GM21717 (cell line): ENCODE results near the gene GALNT16.
"Not testable (repeated sequence)": the region's sequence is repeated elsewhere in the genome, so short reads cannot be mapped to it uniquely, and the experiment has no call there.

Experiments
- ATAC-seq: cut with Tn5 transposase; IDR thresholded peaks from one replicate; pipeline ENCODE4 v1.9.1; 2021; ENCODE audit warnings: mild to moderate bottlenecking, moderate library complexity; ENCODE audit not compliant: unreplicated experiment

The GALNT16 gene

GRCh38 chr14:69358966-69359365 is 99.0 kb downstream of the GALNT16 start:
- ATAC-seq = no peak

DNA sequence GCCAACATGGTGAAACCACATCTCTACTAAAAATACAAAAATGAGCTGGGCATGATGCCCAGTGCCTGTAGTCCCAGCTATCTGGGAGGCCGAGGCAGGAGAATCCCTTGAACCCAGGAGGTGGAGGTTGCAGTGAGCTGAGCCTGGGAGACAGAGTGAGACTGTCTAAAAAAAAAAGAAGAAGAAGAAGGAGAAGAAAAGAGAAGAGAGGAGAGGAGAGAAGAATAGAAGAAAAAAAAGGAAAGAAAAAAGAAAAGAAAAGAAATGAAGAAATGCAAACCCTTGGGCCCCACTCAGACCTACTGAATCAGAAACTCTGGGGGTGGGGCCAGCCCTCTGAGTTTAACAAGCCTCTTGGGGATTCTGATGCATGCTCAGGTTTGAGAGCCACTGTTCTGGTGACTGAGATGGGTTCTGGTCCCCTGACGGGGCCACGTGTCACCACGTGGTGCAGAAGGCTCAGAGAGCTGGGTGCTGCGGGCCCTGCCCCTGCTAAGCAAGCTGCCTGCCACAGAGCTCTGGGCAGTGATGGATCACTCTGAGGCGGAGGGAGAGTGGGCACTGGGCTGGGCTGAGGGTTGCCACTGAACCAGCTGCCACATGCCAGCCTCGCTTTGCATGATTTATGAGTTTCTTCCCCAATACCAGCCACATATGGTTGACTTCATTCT is 100.6 kb downstream of the GALNT16 start:
- ATAC-seq = no peak

GRCh38 chr14:69363055-69363454 is 103.1 kb downstream of the GALNT16 start:
- ATAC-seq = no peak

- ATAC-seq = no peak
These were observed 104.0 kb downstream of the GALNT16 start for GRCh38 chr14:69363964-69364363.

GRCh38 chr14:69364378-69364777 is 104.4 kb downstream of the GALNT16 start:
- no peak for ATAC-seq

DNA sequence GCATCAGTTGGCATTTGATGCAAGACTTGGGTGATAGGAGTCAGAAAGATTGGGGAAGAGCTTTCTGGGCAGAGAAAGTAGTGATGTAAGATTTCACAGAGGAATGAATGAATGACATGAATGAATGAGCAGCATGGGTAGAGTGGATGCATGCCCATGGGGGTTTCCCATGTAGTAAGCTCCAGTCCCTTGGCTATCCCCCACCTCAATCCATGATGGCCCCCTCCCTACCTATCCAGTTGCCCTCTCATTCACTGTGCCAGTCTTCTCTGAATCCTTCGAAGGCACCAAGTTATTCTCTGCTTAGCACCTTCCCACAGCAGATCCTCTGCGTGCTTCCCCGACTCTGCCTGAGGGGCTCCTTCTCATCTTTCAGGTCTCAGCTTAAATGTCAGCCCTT is 106.1 kb downstream of the GALNT16 start:
- ATAC-seq = no peak

GRCh38 chr14:69366761-69367160 is 106.8 kb downstream of the GALNT16 start:
- no peak for ATAC-seq

DNA sequence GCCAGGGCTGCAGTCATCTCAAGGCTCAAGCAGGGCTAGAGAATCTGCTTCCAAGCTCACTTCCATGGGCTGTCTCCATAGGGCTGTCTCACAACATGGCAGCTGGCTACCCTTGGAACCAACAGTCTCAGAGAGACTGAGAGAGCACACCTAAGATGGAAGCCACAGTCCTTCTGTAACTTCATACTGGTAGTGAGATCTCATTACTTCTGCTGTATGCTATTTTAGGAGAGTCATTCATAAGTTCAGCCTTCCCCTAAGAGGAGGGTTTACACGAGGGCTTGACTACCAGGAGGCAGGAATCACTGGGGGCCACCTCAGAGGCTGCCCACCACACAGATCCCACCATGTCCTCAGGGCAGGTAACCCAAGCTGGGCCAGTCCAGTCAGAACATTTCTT is 108.4 kb downstream of the GALNT16 start:
- no peak for ATAC-seq

- ATAC-seq = no peak
These were observed 110.1 kb downstream of the GALNT16 start for GRCh38 chr14:69370061-69370460.

GRCh38 chr14:69372146-69372545 is 112.2 kb downstream of the GALNT16 start:
- no peak for ATAC-seq

DNA sequence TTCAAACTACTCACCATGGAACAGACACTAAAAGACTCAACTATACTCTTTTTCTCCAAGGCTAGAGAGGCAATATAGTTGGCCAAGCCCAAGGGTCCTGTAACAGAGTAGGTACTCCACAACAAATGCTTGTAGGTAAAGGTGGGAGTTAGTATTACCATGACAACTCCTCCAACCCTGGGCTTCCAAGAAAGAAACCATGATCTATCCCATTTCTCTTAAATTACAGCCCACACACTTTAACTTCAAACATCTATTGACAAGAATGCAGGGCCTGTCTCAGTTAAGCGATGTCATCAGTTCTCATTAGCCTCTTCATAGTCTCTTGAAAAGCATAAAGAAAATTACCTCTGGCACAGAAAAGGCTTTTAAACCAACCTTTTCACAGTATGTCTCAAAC is 113.1 kb downstream of the GALNT16 start:
- ATAC-seq = no peak

DNA sequence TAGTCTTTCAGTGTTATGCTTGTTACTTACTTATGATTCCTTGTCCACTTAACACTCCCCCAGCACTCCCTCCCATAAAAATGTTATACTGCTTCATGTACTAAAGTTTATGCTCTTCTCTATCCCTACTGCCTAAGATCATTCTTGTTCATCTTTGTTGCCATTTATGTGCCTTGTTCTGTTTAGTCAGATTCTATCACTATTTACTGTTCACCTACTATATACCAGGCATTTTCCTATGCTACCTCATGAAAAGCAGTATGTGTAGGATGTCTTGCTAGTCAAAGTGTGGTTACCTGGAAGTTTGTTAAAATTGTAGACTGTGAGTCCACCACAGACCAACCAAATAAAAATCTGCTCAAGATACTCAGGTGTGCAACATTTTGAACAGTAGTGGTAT is 114.3 kb downstream of the GALNT16 start:
- no peak for ATAC-seq

DNA sequence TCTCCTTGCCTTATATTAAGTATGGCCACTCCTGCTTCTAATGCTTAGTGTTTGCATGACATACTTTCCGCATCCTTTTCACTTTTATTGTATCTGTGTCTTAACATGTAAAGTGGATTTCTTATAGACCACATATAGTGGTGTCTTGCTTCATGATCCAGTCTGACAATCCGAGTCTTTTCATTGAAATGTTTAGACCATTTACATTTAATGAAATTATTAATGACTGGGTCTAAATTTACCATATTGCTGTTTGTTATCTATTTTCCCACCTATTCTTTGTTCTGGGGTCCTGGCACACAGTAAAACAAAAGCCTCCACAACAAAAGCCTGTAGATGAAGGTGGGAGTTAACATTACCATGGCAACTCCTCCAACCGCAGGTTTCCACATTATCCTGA is 115.2 kb downstream of the GALNT16 start:
- ATAC-seq = no peak

DNA sequence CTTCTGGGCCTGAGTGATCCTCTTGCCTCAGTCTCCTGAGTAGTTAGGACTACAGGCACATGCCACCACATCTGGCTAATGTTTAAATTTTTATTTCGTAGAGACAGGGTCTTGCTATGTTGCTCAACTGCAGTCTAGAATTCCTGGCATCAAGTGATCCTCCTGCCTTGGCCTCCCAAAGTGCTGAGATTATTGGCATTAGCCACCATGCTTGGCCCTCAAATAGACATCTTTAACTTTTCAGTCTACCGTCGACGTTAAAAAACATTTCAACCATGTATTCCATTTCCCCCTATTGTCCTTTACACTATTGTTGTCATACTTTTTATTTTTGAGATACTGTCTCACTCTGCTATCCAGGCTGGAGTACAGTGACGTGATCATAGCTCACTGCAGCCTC is 115.8 kb downstream of the GALNT16 start:
- ATAC-seq = no peak

DNA sequence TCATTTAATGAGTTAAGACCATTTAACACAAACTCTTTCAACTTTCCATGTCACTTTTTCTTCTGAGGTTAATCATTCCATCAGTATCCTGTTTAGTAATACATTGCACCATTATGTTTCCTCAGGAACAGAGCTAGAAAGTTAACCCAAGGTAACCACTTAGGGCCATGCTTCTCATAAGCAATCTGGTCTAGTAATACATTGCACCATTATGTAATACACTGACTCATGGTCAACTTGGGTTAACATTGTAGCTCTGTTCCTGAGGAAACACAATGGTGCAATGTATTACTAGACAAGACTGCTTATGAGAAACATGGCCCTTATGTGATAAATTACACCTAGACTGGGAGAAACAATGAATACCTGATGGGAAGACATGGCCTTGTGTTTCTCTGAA is 116.5 kb downstream of the GALNT16 start:
- no peak for ATAC-seq

DNA sequence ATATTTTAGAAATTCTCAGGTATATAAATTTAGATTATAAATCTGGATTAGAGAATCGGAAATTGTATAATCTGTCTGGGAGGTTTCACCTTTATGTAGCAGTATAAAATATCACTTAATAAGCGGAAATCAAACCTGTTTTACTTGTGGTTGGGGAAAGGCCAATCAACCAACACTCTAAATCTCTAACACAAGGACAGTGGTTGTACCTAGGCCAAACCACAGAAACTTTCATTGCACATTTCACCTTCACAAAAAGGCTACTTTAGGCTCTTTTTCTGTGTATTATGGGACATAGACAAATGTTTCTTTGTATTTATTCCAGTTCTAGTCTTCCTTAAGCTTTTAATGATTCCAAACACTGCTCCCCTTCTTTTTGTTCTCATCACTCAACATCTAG is 118.3 kb downstream of the GALNT16 start:
- no peak for ATAC-seq

- ATAC-seq = no peak
These were observed 127.4 kb downstream of the GALNT16 start for GRCh38 chr14:69387311-69387710.

DNA sequence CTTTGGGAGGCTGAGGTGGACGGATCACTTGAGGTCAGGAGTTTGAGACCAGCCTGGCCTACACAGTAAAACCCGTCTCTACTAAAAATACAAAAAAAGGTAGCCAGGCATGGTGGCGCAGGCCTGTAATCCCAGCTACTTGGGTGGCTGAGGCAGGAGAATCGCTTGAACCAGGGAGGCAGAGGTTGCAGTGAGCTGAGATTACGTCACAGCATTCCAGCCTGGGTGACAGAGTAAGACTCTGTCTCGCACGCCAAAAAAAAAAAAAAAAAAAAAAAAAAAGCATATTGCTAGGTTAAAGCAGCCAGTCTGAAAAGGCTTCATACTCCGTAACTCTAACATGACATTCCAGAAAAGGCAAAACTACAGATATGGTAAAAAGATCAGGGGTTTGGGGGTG is 131.4 kb downstream of the GALNT16 start:
- ATAC-seq = not testable (repeated sequence)

GRCh38 chr14:69392481-69392880 is 132.5 kb downstream of the GALNT16 start:
- no peak for ATAC-seq

- ATAC-seq = no peak
These were observed 136.0 kb downstream of the GALNT16 start for GRCh38 chr14:69395929-69396328.

- peak; percentile 83 for ATAC-seq
These were observed 138.3 kb downstream of the GALNT16 start, which contains the start of the genes ERH and SLC39A9 for GRCh38 chr14:69398053-69398817. TSS of gene ERH (minus strand) at chr14:69398299. CDS start at chr14:69398233, 66 bp downstream. TSS of gene SLC39A9 (plus strand) at chr14:69398692. CDS start at chr14:69399370, 678 bp downstream.

- peak; percentile 20 for ATAC-seq
These were observed 138.9 kb downstream of the GALNT16 start for GRCh38 chr14:69398818-69399210.
